H1 (cell line): Measurements from ENCODE around the gene RELT. TPM values are rescaled to one million over a fixed set of nuclear protein-coding genes. Genes with fewer than 3 reads are reported as not detected.

Experiments used
- CTCF ChIA-PET: fragments of 300-600 bp; sonication (Branson Sonifier 250); formaldehyde crosslinking; loops from one replicate; lab custom pipeline; 2021; ENCODE audit not compliant: partially characterized antibody; lab: Charles Lee
- POLR2A ChIA-PET: fragments of 300-600 bp; sonication (Branson Sonifier 250); formaldehyde crosslinking; loops from one replicate; lab custom pipeline; 2021; ENCODE audit warnings: inconsistent platforms; ENCODE audit not compliant: partially characterized antibody; lab: Charles Lee
- DNase-seq, 2 experiments: peaks; one replicate each; pipeline versions ENCODE4 v3.0.0 to v3.0.0-alpha.2; 2010 to 2022; ENCODE audit warnings: low spot score in 2 of 2, low read depth in 1 of 2, mixed read lengths in 1 of 2
- FAIRE-seq: peaks from 2 replicates; lab custom pipeline; 2011; peaks lifted over from hg19 to GRCh38; lab: Jason Lieb, UNC
- H2AFZ ChIP-seq: 2 replicates; pipeline ENCODE4 v1.8.1; 2012; ENCODE audit warnings: low read length, inconsistent platforms
- H2AK5ac ChIP-seq: 2 replicates; pipeline ENCODE4 v1.6.1; 2013; ENCODE audit warnings: low read depth, low read length
- H2BK120ac ChIP-seq: replicated peaks from 2 replicates; pipeline ENCODE3; 2013; ENCODE audit warnings: low read depth, low read length, inconsistent platforms
- H2BK12ac ChIP-seq: 2 replicates; pipeline ENCODE4 v1.6.1; 2013; ENCODE audit warnings: low read depth, low read length
- H2BK15ac ChIP-seq: 2 replicates; pipeline ENCODE4 v1.6.1; 2013; ENCODE audit warnings: low read length
- H2BK20ac ChIP-seq: 2 replicates; pipeline ENCODE4 v1.6.1; 2013; ENCODE audit warnings: low read length
- H2BK5ac ChIP-seq: 2 replicates; pipeline ENCODE4 v1.6.1; 2013; ENCODE audit warnings: low read depth, low read length
- H3K14ac ChIP-seq: 2 replicates; pipeline ENCODE4 v1.6.1; 2013; ENCODE audit warnings: inconsistent platforms; ENCODE audit not compliant: insufficient read length
- H3K18ac ChIP-seq: 2 replicates; pipeline ENCODE4 v1.6.1; 2013; ENCODE audit warnings: low read length; ENCODE audit errors: extremely low read depth
- H3K23ac ChIP-seq: 2 replicates; pipeline ENCODE4 v1.6.1; 2013; ENCODE audit warnings: inconsistent platforms; ENCODE audit not compliant: insufficient read length
- H3K23me2 ChIP-seq: 2 replicates; pipeline ENCODE4 v1.6.1; 2013; ENCODE audit warnings: low read depth, low read length
- H3K27ac ChIP-seq: 2 replicates; pipeline ENCODE4 v1.6.1; 2011; ENCODE audit warnings: low read depth, low read length, inconsistent platforms
- H3K27me3 ChIP-seq, 4 experiments: replicated peaks in 1 of 4; 1 replicate in 1 of 4; 2 replicates in 3 of 4; pipeline versions ENCODE4 v1.6.1 to v1.8.1; 2011 to 2013; ENCODE audit warnings: low read length in 3 of 4, mild to moderate bottlenecking in 3 of 4, inconsistent platforms in 2 of 4, mixed read lengths in 2 of 4, moderate library complexity in 1 of 4; ENCODE audit not compliant: control insufficient read depth in 3 of 4, insufficient read depth in 3 of 4; ENCODE audit errors: extremely low read depth in 1 of 4
- H3K36me3 ChIP-seq, 4 experiments: 2 replicates each; pipeline versions ENCODE4 v1.6.1 to v1.8.1; 2011 to 2013; ENCODE audit warnings: mild to moderate bottlenecking in 4 of 4, low read length in 3 of 4, moderate library complexity in 2 of 4, control low read depth in 1 of 4, inconsistent platforms in 1 of 4; ENCODE audit not compliant: insufficient read depth in 4 of 4, control insufficient read depth in 2 of 4
- H3K4ac ChIP-seq: replicated peaks from 2 replicates; pipeline ENCODE3; 2013; ENCODE audit warnings: low read length, low read depth, mixed read lengths, inconsistent platforms; ENCODE audit not compliant: insufficient read length
- H3K4me1 ChIP-seq, 4 experiments: replicated peaks in 1 of 4; 1 replicate in 1 of 4; 2 replicates in 3 of 4; pipeline versions ENCODE4 v1.6.1 to v1.8.1; 2011 to 2013; ENCODE audit warnings: low read length in 3 of 4, inconsistent platforms in 2 of 4, mixed read lengths in 1 of 4; ENCODE audit not compliant: insufficient read depth in 4 of 4, control insufficient read depth in 3 of 4
- H3K4me2 ChIP-seq, 2 experiments: 2 replicates each; pipeline versions ENCODE4 v1.6.1 to v1.8.1; 2011 to 2013; ENCODE audit warnings: low read depth in 2 of 2, low read length in 2 of 2, control low read depth in 1 of 2, inconsistent platforms in 1 of 2, mild to moderate bottlenecking in 1 of 2; ENCODE audit not compliant: insufficient read depth in 1 of 2
- H3K4me3 ChIP-seq, 4 experiments: fragments of 200-600, 300-600 bp in 1 of 4; sonication (generic), shearing (Covaris generic), sonication (Bioruptor Twin) in 1 of 4; 2 replicates each; pipeline versions ENCODE4 v1.5.1 to v1.8.1; 2011 to 2016; ENCODE audit warnings: low read length in 4 of 4, low read depth in 3 of 4, control low read depth in 2 of 4, inconsistent platforms in 2 of 4, mild to moderate bottlenecking in 2 of 4, mixed read lengths in 1 of 4, moderate library complexity in 1 of 4; ENCODE audit not compliant: insufficient read depth in 2 of 4; ENCODE audit errors: extremely low read depth in 1 of 4
- H3K56ac ChIP-seq: replicated peaks from 2 replicates; pipeline ENCODE3; 2013; ENCODE audit warnings: low read depth, mild to moderate bottlenecking, mixed read lengths, low read length, inconsistent platforms; ENCODE audit not compliant: insufficient read length
- H3K79me1 ChIP-seq: 2 replicates; pipeline ENCODE4 v1.6.1; 2013; ENCODE audit warnings: low read depth, low read length, control low read depth
- H3K79me2 ChIP-seq, 2 experiments: 2 replicates each; pipeline versions ENCODE4 v1.6.1 to v1.8.1; 2012 to 2013; ENCODE audit warnings: low read length in 2 of 2, mild to moderate bottlenecking in 2 of 2, inconsistent platforms in 1 of 2; ENCODE audit not compliant: insufficient read depth in 2 of 2, control insufficient read depth in 1 of 2
- H3K9ac ChIP-seq, 4 experiments: replicated peaks in 1 of 4; 1 replicate in 1 of 4; 2 replicates in 3 of 4; pipeline versions ENCODE4 v1.6.1 to v1.8.1; 2011 to 2013; ENCODE audit warnings: low read depth in 3 of 4, low read length in 3 of 4, control low read depth in 2 of 4, mild to moderate bottlenecking in 2 of 4, moderate library complexity in 2 of 4, inconsistent platforms in 1 of 4; ENCODE audit errors: extremely low read depth in 1 of 4
- H3K9me3 ChIP-seq, 2 experiments: 2 replicates each; pipeline versions ENCODE4 v1.6.1 to v1.8.1; 2012 to 2013; ENCODE audit warnings: mild to moderate bottlenecking in 2 of 2, moderate library complexity in 2 of 2, control low read depth in 1 of 2, inconsistent platforms in 1 of 2, low read depth in 1 of 2, low read length in 1 of 2, mixed read lengths in 1 of 2; ENCODE audit not compliant: insufficient read depth in 2 of 2
- H4K20me1 ChIP-seq, 2 experiments: replicated peaks in 1 of 2; 2 replicates each; pipeline versions ENCODE3 to v1.8.1; 2011 to 2013; ENCODE audit warnings: inconsistent platforms in 2 of 2, low read length in 2 of 2, mild to moderate bottlenecking in 1 of 2; ENCODE audit not compliant: insufficient read depth in 2 of 2, control insufficient read depth in 1 of 2
- H4K5ac ChIP-seq: 2 replicates; pipeline ENCODE4 v1.6.1; 2013; ENCODE audit warnings: low read length, low read depth, mixed read lengths, inconsistent platforms; ENCODE audit not compliant: insufficient read length
- H4K8ac ChIP-seq: 2 replicates; pipeline ENCODE4 v1.8.0; 2013; ENCODE audit warnings: mild to moderate bottlenecking, moderate library complexity, low read length, inconsistent platforms; ENCODE audit not compliant: insufficient read depth; ENCODE audit errors: extremely low read depth
- H4K91ac ChIP-seq: replicated peaks from 2 replicates; pipeline ENCODE3; 2013; ENCODE audit warnings: low read length, mixed read lengths, inconsistent platforms; ENCODE audit not compliant: insufficient read length
- BACH1 ChIP-seq: IDR thresholded peaks from 2 replicates; pipeline ENCODE4 v1.6.1; 2012; ENCODE audit warnings: low read length, improper control_type of control experiment
- KDM5A ChIP-seq: fragments of 200-600 bp; IDR thresholded peaks from 2 replicates; pipeline ENCODE4 v1.7.1; 2012; ENCODE audit warnings: mild to moderate bottlenecking, low read length, inconsistent platforms, mixed read lengths
- MAFK ChIP-seq: IDR thresholded peaks from 2 replicates; pipeline ENCODE4 v1.6.1; 2012; ENCODE audit warnings: low read depth, mild to moderate bottlenecking, improper control_type of control experiment, low read length
- MAX ChIP-seq: IDR thresholded peaks from 2 replicates; pipeline ENCODE4 v1.6.1; 2012; ENCODE audit warnings: inconsistent platforms
- NRF1 ChIP-seq: IDR thresholded peaks from 2 replicates; pipeline ENCODE4 v1.6.1; 2011; ENCODE audit warnings: mild to moderate bottlenecking, low read depth, low read length, improper control_type of control experiment
- PHF8 ChIP-seq: fragments of 200-600 bp; sonication (generic); conservative IDR thresholded peaks from 2 replicates; pipeline ENCODE4 v1.7.1; 2012; ENCODE audit warnings: low read depth, mild to moderate bottlenecking, inconsistent platforms, low read length, moderate library complexity
- RFX5 ChIP-seq: IDR thresholded peaks from 2 replicates; pipeline ENCODE4 v1.6.1; 2011; ENCODE audit warnings: low read depth, low read length, improper control_type of control experiment, borderline replicate concordance
- RXRA ChIP-seq: IDR thresholded peaks from 2 replicates; pipeline ENCODE4 v1.6.1; 2011; ENCODE audit warnings: low read depth, mild to moderate bottlenecking, low read length, moderate library complexity; ENCODE audit not compliant: insufficient read depth
- SIX5 ChIP-seq: IDR thresholded peaks from 2 replicates; pipeline ENCODE4 v1.6.1; 2011; ENCODE audit warnings: mild to moderate bottlenecking, low read depth, low read length
- SUZ12 ChIP-seq: fragments of 200-600 bp; sonication (generic); IDR thresholded peaks from 2 replicates; pipeline ENCODE4 v1.6.1; 2012; ENCODE audit warnings: mild to moderate bottlenecking, inconsistent platforms, low read length, moderate library complexity, mixed read lengths
- TEAD4 ChIP-seq: IDR thresholded peaks from 2 replicates; pipeline ENCODE4 v1.6.1; 2012; ENCODE audit warnings: low read depth, low read length, inconsistent platforms, mixed read lengths
- YY1 ChIP-seq: IDR thresholded peaks from 2 replicates; pipeline ENCODE4 v1.6.1; 2011; ENCODE audit warnings: low read depth, mild to moderate bottlenecking, low read length
- WGBS, 2 experiments: shearing (Covaris generic) in 1 of 2; methylation state at CpG; one replicate each; pipeline versions ENCODE4 v1.1.6 to v1.1.7; 2013 to 2015; ENCODE audit warnings: low lambda C conversion rate in 2 of 2, mixed read lengths in 2 of 2, inconsistent platforms in 1 of 2, low coverage in 1 of 2, missing lambda C conversion rate in 1 of 2; ENCODE audit not compliant: insufficient replicate concordance in 2 of 2, insufficient coverage in 1 of 2, insufficient read length in 1 of 2; ENCODE audit errors: extremely low coverage in 1 of 2, missing lambda C conversion rate in 1 of 2; 5-methylcytosine and 5-hydroxymethylcytosine counted together
- polyA plus RNA-seq, 7 experiments: library from polyadenylated mRNA; depleted of rRNA in 3 of 7; stranded (reverse) in 5 of 7; unstranded in 2 of 7; fragments of >200 nt in 5 of 7; fragments of 200-250 nt in 2 of 7; gene quantifications; 1 replicate in 5 of 7; 2 replicates in 1 of 7; 4 replicates in 1 of 7; pipeline versions ENCODE4 v1.2.1 to v1.2.3, GENCODE V29; 2011 to 2013; ENCODE audit warnings: missing spikeins in 2 of 7, mixed read lengths in 2 of 7
- total RNA-seq: library from RNA; stranded (reverse); fragmentation: NEBNext Ultra II Directional; extraction: Animal tissue kit (Norgen Biotek cat#: 25700); gene quantifications from 2 replicates; pipeline ENCODE4 v1.2.1, GENCODE V29; 2021
- TF ChIP-seq, protein P1 (sequence below): IDR thresholded peaks from 2 replicates; pipeline ENCODE4 v1.6.1; 2012; ENCODE audit warnings: low read length, inconsistent platforms

The RELT gene
- total and polyA plus RNA-seq, 2 of the 8 experiments (the other 6 are each of a cell fraction or from before 2014, with no cell fraction given), result 3.4 to 5.7 TPM

- no peak overlapping the region for H3K9ac ChIP-seq
- no peak overlapping the region for H3K56ac ChIP-seq
- peaks cover 0 to 3% (median 0%) of the 10 kb centered on the region in 4 experiments; a peak in 2 of 7 replicates for H3K4me1 ChIP-seq
- 97% methylated on average over 7 of the region's 7 CpGs; no CpG with 5 or more reads in 1 of the 2 experiments for WGBS, 2 experiments
- no peak overlapping the region for H3K18ac ChIP-seq
- no peak overlapping the region for H4K5ac ChIP-seq
- ChIA-PET POLR2A (interaction anchor here (0.6 to 2.7 kb wide), 6 partner anchors 12 to 669 kb away, joined by 3 to 8 read pairs (median 4); no protein-coding TSS in a partner anchor), CTCF (interaction anchor here (0.6 to 59.1 kb wide), 11 partner anchors 8 to 264 kb away, joined by 3 to 1456 read pairs (median 5); no protein-coding TSS in a partner anchor)
- no peak overlapping the region for H3K4me3 ChIP-seq
- no peak overlapping the region for H2BK20ac ChIP-seq
- H3K36me3 ChIP-seq, result no peaks in the 10 kb centered on the region
- no peaks in the 10 kb centered on the region for H3K79me1 ChIP-seq
- H2BK15ac ChIP-seq, result no peak overlapping the region
- H3K27ac ChIP-seq, result no peak overlapping the region
- no peak overlapping the region for H3K23ac ChIP-seq
- H3K79me2 ChIP-seq, result no peaks in the 10 kb centered on the region
- no peak overlapping the region for H3K4me2 ChIP-seq
- H2BK120ac ChIP-seq, result no peak overlapping the region
- no peaks in the 10 kb centered on the region for H3K23me2 ChIP-seq
- H4K20me1 ChIP-seq, result peaks cover 3 to 4% of the 10 kb centered on the region in 2 experiments
- no peak overlapping the region for H2BK5ac ChIP-seq
- H4K8ac ChIP-seq, result no peak overlapping the region
- no peak overlapping the region for H2BK12ac ChIP-seq
- no peaks in the 10 kb centered on the region for H3K27me3 ChIP-seq
- H4K91ac ChIP-seq, result no peak overlapping the region
- DNase-seq, result no peak
- H2AK5ac ChIP-seq, result no peak overlapping the region
- no peaks in the 10 kb centered on the region for H3K9me3 ChIP-seq
- H3K4ac ChIP-seq, result no peak overlapping the region
- no peak for FAIRE-seq
- H2AFZ ChIP-seq, result no peak overlapping the region
- no peak overlapping the region for H3K14ac ChIP-seq
- no peak for TF ChIP-seq RFX5
- no peak for TF ChIP-seq MAX
- no peak for TF ChIP-seq MAFK
- TF ChIP-seq SIX5, result no peak
- TF ChIP-seq TEAD4, result no peak
- no peak for TF ChIP-seq YY1
- TF ChIP-seq SUZ12, result no peak
- no peak for TF ChIP-seq NRF1
- TF ChIP-seq RXRA, result no peak
- TF ChIP-seq BACH1, result no peak
- no peak for TF ChIP-seq PHF8
- TF ChIP-seq KDM5A, result no peak
- TF ChIP-seq, protein P1, sequence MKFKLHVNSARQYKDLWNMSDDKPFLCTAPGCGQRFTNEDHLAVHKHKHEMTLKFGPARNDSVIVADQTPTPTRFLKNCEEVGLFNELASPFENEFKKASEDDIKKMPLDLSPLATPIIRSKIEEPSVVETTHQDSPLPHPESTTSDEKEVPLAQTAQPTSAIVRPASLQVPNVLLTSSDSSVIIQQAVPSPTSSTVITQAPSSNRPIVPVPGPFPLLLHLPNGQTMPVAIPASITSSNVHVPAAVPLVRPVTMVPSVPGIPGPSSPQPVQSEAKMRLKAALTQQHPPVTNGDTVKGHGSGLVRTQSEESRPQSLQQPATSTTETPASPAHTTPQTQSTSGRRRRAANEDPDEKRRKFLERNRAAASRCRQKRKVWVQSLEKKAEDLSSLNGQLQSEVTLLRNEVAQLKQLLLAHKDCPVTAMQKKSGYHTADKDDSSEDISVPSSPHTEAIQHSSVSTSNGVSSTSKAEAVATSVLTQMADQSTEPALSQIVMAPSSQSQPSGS, result no peak
These were observed 20.8 kb downstream of the RELT start for GRCh38 chr11:73396985-73397384.
